Pons (tissue), 1 donor: ENCODE data around the gene PLGRKT.
A peak's percentile ranks its signal among the peaks of the same experiment; 100 is the strongest.
"Not testable (repeated sequence)": the region's sequence is repeated elsewhere in the genome, so short reads cannot be mapped to it uniquely, and the experiment has no call there.

Experiments
- DNase-seq: peaks from one replicate; pipeline ENCODE4 v3.0.0-alpha.2; 2016; ENCODE audit warnings: low spot score

Gene PLGRKT

GRCh38 chr9:5375790-5376477 is 61.8 kb downstream of the PLGRKT start:
- no peak for DNase-seq

- DNase-seq, result no peak
Measured at GRCh38 chr9:5375091-5375490, 62.6 kb downstream of the PLGRKT start.

GRCh38 chr9:5364294-5365024 is 73.3 kb downstream of the PLGRKT start:
- peak; percentile 37 for DNase-seq

- no peak for DNase-seq
Measured at GRCh38 chr9:5361326-5362010, 76.3 kb downstream of the PLGRKT start.

- DNase-seq, result no peak
Measured at GRCh38 chr9:5360341-5360740, 77.4 kb downstream of the PLGRKT start.

- DNase-seq, result no peak
Measured at GRCh38 chr9:5357431-5358105, 80.2 kb downstream of the PLGRKT start.

- DNase-seq, result no peak
Measured at GRCh38 chr9:5355817-5356216, 81.9 kb downstream of the PLGRKT start.

- DNase-seq, result no peak
Measured at GRCh38 chr9:5355226-5355625, 82.5 kb downstream of the PLGRKT start.

- no peak for DNase-seq
Measured at GRCh38 chr9:5354184-5354583, 83.5 kb downstream of the PLGRKT start.

- DNase-seq, result no peak
Measured at GRCh38 chr9:5352637-5353248, 85.0 kb downstream of the PLGRKT start.

- DNase-seq, result not testable (repeated sequence)
Measured at GRCh38 chr9:5338992-5339981, 98.4 kb downstream of the PLGRKT start, which contains the start of gene RLN1. RLN1 (minus strand) TSS chr9:5339876; CDS start chr9:5339746, 130 bp downstream.

- DNase-seq, result no peak
Measured at GRCh38 chr9:5336688-5337087, 101.0 kb downstream of the PLGRKT start.

- DNase-seq, result not testable (repeated sequence)
Measured at GRCh38 chr9:5331276-5331675, 106.4 kb downstream of the PLGRKT start.

- DNase-seq, result no peak
Measured at GRCh38 chr9:5326893-5327548, 110.7 kb downstream of the PLGRKT start.

- DNase-seq, result no peak
Measured at GRCh38 chr9:5326187-5326586, 111.5 kb downstream of the PLGRKT start.

- not testable (repeated sequence) for DNase-seq
Measured at GRCh38 chr9:5321601-5322000, 116.1 kb downstream of the PLGRKT start.

- DNase-seq, result no peak
Measured at GRCh38 chr9:5321058-5321457, 116.7 kb downstream of the PLGRKT start.

- DNase-seq, result not testable (repeated sequence)
Measured at GRCh38 chr9:5316406-5316805, 121.3 kb downstream of the PLGRKT start.

- DNase-seq, result no peak
Measured at GRCh38 chr9:5315187-5315923, 122.4 kb downstream of the PLGRKT start.
